ENCODE data around the gene CNIH2.

Gene CNIH2

DNA sequence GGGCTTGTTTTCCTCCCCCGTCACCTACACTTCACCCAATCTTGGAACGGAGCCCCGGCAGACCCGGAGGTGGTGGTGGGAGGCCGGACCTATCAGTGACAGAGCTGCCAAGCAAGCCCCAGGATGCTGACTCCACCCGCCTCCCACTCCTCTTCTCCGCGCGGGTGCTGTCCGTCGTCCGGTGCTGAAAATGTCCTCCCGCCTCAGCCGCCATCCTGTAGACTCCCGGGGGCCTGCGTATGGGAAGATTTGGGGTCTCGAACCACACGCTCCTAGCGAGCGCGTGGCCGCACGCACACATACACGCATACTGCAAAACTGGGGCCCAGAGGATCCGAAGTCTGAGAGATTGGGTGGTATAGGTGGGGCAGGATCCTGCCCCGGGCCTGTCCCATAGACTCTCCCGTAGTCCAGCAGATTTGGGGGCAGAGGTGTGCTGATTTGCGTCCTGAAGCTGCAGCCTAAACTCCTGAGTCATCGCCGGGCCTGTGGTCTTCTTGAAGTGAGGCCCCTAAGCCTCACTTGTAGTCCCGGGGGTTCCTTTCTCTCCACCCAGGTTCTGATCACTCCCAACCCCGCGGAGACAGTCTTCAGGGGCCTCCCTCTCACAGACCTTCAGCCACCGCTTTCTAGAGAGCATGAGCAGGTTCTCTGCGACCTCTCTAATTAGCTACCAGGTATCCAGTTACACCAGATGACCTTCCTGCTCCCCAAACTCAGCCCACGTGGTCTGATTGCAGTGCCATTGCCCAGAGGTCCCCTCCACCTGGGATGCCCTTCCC, 11.8 kb downstream of the CNIH2 start:
- Histone ChIP-seq H3K4me1 (ENCODE audit: insufficient read depth, low read length, poor library complexity, severe bottlenecking) (peaks cover 22% of the 10 kb centered on the region), H3F3A (ENCODE audit: low read depth) (no peaks in the 10 kb centered on the region), H3K9me2 (replicated peaks; ENCODE audit: low read depth, low read length) (no peaks in the 10 kb centered on the region), H3K27me3 (ENCODE audit: insufficient read depth, low read length, poor library complexity, severe bottlenecking) (no peaks in the 10 kb centered on the region), H3K36me3 (ENCODE audit: insufficient read depth, low read length) (no peaks in the 10 kb centered on the region), H3K4me3 (ENCODE audit: low read length, poor library complexity, severe bottlenecking) (peak overlapping the region; percentile 95), H4K20me1 (ENCODE audit: insufficient read depth, low read length, poor library complexity, severe bottlenecking) (no peaks in the 10 kb centered on the region), H3K4me2 (ENCODE audit: low read depth, low read length, poor library complexity, severe bottlenecking) (peak overlapping the region; percentile 78), H2AFZ (ENCODE audit: low read length) (peak overlapping the region; percentile 70), H3K9ac (ENCODE audit: low read depth, low read length, poor library complexity, severe bottlenecking) (peak overlapping the region; percentile 33), H3K9me3 (ENCODE audit: insufficient read depth, low read depth, low read length) (no peaks in the 10 kb centered on the region), H3K79me2 (ENCODE audit: insufficient read depth, low read length) (peaks cover 14% of the 10 kb centered on the region)
- TF ChIP-seq, protein P1, sequence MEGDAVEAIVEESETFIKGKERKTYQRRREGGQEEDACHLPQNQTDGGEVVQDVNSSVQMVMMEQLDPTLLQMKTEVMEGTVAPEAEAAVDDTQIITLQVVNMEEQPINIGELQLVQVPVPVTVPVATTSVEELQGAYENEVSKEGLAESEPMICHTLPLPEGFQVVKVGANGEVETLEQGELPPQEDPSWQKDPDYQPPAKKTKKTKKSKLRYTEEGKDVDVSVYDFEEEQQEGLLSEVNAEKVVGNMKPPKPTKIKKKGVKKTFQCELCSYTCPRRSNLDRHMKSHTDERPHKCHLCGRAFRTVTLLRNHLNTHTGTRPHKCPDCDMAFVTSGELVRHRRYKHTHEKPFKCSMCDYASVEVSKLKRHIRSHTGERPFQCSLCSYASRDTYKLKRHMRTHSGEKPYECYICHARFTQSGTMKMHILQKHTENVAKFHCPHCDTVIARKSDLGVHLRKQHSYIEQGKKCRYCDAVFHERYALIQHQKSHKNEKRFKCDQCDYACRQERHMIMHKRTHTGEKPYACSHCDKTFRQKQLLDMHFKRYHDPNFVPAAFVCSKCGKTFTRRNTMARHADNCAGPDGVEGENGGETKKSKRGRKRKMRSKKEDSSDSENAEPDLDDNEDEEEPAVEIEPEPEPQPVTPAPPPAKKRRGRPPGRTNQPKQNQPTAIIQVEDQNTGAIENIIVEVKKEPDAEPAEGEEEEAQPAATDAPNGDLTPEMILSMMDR (conservative IDR thresholded peaks at IDR 0.05; ENCODE audit: low read length), result no peak
- TF ChIP-seq EZH2phosphoT487 (IDR thresholded peaks at IDR 0.05; ENCODE audit: borderline replicate concordance), result no peak

DNA sequence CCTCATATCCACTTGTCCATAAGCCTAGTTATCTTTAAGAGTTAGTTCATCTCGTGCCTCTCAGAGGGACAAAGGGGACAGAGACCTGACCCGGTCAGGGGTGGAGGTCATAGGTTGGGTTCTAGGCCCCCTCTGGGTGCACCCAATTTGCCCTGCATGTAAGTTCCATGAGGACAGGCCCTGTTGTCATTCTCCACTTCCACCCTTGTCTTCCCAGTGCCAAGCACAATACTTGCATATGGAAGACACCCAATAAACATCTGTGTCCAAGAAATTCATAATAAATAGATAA, 12.3 kb downstream of the CNIH2 start:
- H3K9me3 ChIP-seq (ENCODE audit: insufficient read depth, low read depth, low read length), result no peaks in the 10 kb centered on the region
- peak overlapping the region; percentile 78 for H3K4me2 ChIP-seq (ENCODE audit: low read depth, low read length, poor library complexity, severe bottlenecking)
- peak overlapping the region; percentile 95 for H3K4me3 ChIP-seq (ENCODE audit: low read length, poor library complexity, severe bottlenecking)
- H2AFZ ChIP-seq (ENCODE audit: low read length), result no peak overlapping the region
- H3K9ac ChIP-seq (ENCODE audit: low read depth, low read length, poor library complexity, severe bottlenecking), result no peak overlapping the region
- peaks cover 14% of the 10 kb centered on the region for H3K79me2 ChIP-seq (ENCODE audit: insufficient read depth, low read length)
- no peaks in the 10 kb centered on the region for H3K36me3 ChIP-seq (ENCODE audit: insufficient read depth, low read length)
- TF ChIP-seq, protein P1 (conservative IDR thresholded peaks at IDR 0.05; ENCODE audit: low read length), result no peak
- TF ChIP-seq EZH2phosphoT487 (IDR thresholded peaks at IDR 0.05; ENCODE audit: borderline replicate concordance), result no peak
- H3F3A ChIP-seq (ENCODE audit: low read depth), result no peaks in the 10 kb centered on the region
- no peaks in the 10 kb centered on the region for H3K9me2 ChIP-seq (replicated peaks; ENCODE audit: low read depth, low read length)
- H3K4me1 ChIP-seq (ENCODE audit: insufficient read depth, low read length, poor library complexity, severe bottlenecking), result peaks cover 22% of the 10 kb centered on the region
- H3K27me3 ChIP-seq (ENCODE audit: insufficient read depth, low read length, poor library complexity, severe bottlenecking), result no peaks in the 10 kb centered on the region
- H4K20me1 ChIP-seq (ENCODE audit: insufficient read depth, low read length, poor library complexity, severe bottlenecking), result no peaks in the 10 kb centered on the region

DNA sequence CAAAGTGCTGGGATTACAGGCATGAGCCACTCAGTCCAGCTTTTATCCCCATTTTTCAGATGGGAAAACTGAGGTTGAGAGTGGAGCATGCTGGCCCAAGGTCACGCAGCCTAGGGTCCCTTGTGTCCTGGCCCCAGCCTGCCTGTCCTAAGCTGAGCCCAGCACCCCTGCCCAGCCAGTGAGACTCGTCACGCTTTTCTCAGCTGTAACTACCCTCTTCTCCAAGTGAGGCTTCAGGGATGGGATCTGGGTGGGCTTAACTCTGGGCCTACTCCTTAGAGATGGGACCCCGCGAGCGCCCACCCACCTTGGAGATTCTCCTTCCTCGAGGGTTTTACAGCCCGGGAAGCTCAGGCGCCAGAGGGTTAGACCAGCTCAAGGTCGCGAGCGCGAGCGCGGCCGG, 13.3 kb downstream of the CNIH2 start:
- no peak overlapping the region for H3K4me3 ChIP-seq (ENCODE audit: low read length, poor library complexity, severe bottlenecking)
- no peaks in the 10 kb centered on the region for H4K20me1 ChIP-seq (ENCODE audit: insufficient read depth, low read length, poor library complexity, severe bottlenecking)
- H3K9me3 ChIP-seq (ENCODE audit: insufficient read depth, low read depth, low read length), result no peaks in the 10 kb centered on the region
- H3K9me2 ChIP-seq (replicated peaks; ENCODE audit: low read depth, low read length), result no peaks in the 10 kb centered on the region
- no peaks in the 10 kb centered on the region for H3K27me3 ChIP-seq (ENCODE audit: insufficient read depth, low read length, poor library complexity, severe bottlenecking)
- no peak overlapping the region for H2AFZ ChIP-seq (ENCODE audit: low read length)
- H3K9ac ChIP-seq (ENCODE audit: low read depth, low read length, poor library complexity, severe bottlenecking), result no peak overlapping the region
- H3K36me3 ChIP-seq (ENCODE audit: insufficient read depth, low read length), result no peaks in the 10 kb centered on the region
- peaks cover 14% of the 10 kb centered on the region for H3K79me2 ChIP-seq (ENCODE audit: insufficient read depth, low read length)
- H3K4me1 ChIP-seq (ENCODE audit: insufficient read depth, low read length, poor library complexity, severe bottlenecking), result peaks cover 22% of the 10 kb centered on the region
- TF ChIP-seq, protein P1 (conservative IDR thresholded peaks at IDR 0.05; ENCODE audit: low read length), result no peak
- TF ChIP-seq EZH2phosphoT487 (IDR thresholded peaks at IDR 0.05; ENCODE audit: borderline replicate concordance), result no peak
- no peaks in the 10 kb centered on the region for H3F3A ChIP-seq (ENCODE audit: low read depth)
- no peak overlapping the region for H3K4me2 ChIP-seq (ENCODE audit: low read depth, low read length, poor library complexity, severe bottlenecking)

Measured in Loucy (cell line).